ENCODE results near the gene SH3YL1.
A peak's percentile ranks its signal among the peaks of the same experiment; 100 is the strongest.

Gene SH3YL1

GRCh38 chr2:263774-264492 lies at the start of gene SH3YL1:
Gene SH3YL1 (minus strand): TSS chr2:264032. CDS start chr2:263984, 48 bp downstream.
- DNase-seq (ENCODE audit: low read depth in 2 of 3, low spot score in 2 of 3), result peak in 1 of 3 experiments; percentile 25

- no peak for DNase-seq (ENCODE audit: low read depth in 2 of 3, low spot score in 2 of 3)
These were observed 47.2 kb upstream of the SH3YL1 start for GRCh38 chr2:310994-311393.

GRCh38 chr2:309954-310510 lies 46.2 kb upstream of the SH3YL1 start:
- no peak for DNase-seq (ENCODE audit: low read depth in 2 of 3, low spot score in 2 of 3)

- no peak for DNase-seq (ENCODE audit: low read depth in 2 of 3, low spot score in 2 of 3)
These were observed 45.5 kb upstream of the SH3YL1 start for GRCh38 chr2:309148-309953.

GRCh38 chr2:305366-305765 lies 41.5 kb upstream of the SH3YL1 start:
- DNase-seq (ENCODE audit: low read depth in 2 of 3, low spot score in 2 of 3), result no peak

GRCh38 chr2:296354-296753 lies 32.5 kb upstream of the SH3YL1 start:
- no peak for DNase-seq (ENCODE audit: low read depth in 2 of 3, low spot score in 2 of 3)

GRCh38 chr2:295090-295489 lies 31.3 kb upstream of the SH3YL1 start:
- no peak for DNase-seq (ENCODE audit: low read depth in 2 of 3, low spot score in 2 of 3)

GRCh38 chr2:290090-290722 lies 26.4 kb upstream of the SH3YL1 start:
- no peak for DNase-seq (ENCODE audit: low read depth in 2 of 3, low spot score in 2 of 3)

- no peak for DNase-seq (ENCODE audit: low read depth in 2 of 3, low spot score in 2 of 3)
These were observed 25.7 kb upstream of the SH3YL1 start for GRCh38 chr2:289362-290089.

GRCh38 chr2:288758-289361 lies 25.0 kb upstream of the SH3YL1 start:
- no peak for DNase-seq (ENCODE audit: low read depth in 2 of 3, low spot score in 2 of 3)

- DNase-seq (ENCODE audit: low read depth in 2 of 3, low spot score in 2 of 3), result no peak
These were observed 24.3 kb upstream of the SH3YL1 start, which contains the start of gene ALKAL2 for GRCh38 chr2:287911-288757. Gene ALKAL2 (minus strand): TSS chr2:288091. CDS start chr2:287835, 256 bp downstream.

GRCh38 chr2:287471-287885 lies 23.6 kb upstream of the SH3YL1 start:
- no peak for DNase-seq (ENCODE audit: low read depth in 2 of 3, low spot score in 2 of 3)

- no peak for DNase-seq (ENCODE audit: low read depth in 2 of 3, low spot score in 2 of 3)
These were observed 23.1 kb upstream of the SH3YL1 start for GRCh38 chr2:286774-287392.

- DNase-seq (ENCODE audit: low read depth in 2 of 3, low spot score in 2 of 3), result no peak
These were observed 22.2 kb upstream of the SH3YL1 start for GRCh38 chr2:286035-286434.

- no peak for DNase-seq (ENCODE audit: low read depth in 2 of 3, low spot score in 2 of 3)
These were observed 21.7 kb upstream of the SH3YL1 start for GRCh38 chr2:285531-285930.

- DNase-seq (ENCODE audit: low read depth in 2 of 3, low spot score in 2 of 3), result no peak
These were observed 21.2 kb upstream of the SH3YL1 start for GRCh38 chr2:284896-285492.

GRCh38 chr2:283996-284794 lies 20.4 kb upstream of the SH3YL1 start:
- DNase-seq (ENCODE audit: low read depth in 2 of 3, low spot score in 2 of 3), result no peak

All from activated CD8-positive, alpha-beta memory T cell treated with anti-CD3 and anti-CD28 coated beads for 48 hours (primary cell).